GM12878 (cell line): ENCODE results near the gene S100B. TPM values are rescaled to one million over a fixed set of nuclear protein-coding genes. Genes with fewer than 3 reads are reported as not detected.

Experiments used
- ATAC-seq: fragments of 200-7000 bp; cut with Tn5 transposase; 3 replicates; pipeline ENCODE4 v1.9.1; 2020; ENCODE audit warnings: mild to moderate bottlenecking, moderate library complexity
- BruUV-seq: library from RNA; stranded (reverse); fragments of 400-500 nt; replicated peaks from 2 replicates; lab custom pipeline; 2021; lab: Mats Ljungman, UMichigan
- CTCF ChIA-PET: fragments of 300-600 bp; sonication (Branson Sonifier 250); formaldehyde crosslinking; extraction: SDS; loops from one replicate; lab custom pipeline; 2021; ENCODE audit warnings: inconsistent platforms; lab: Yijun Ruan, JAX
- POLR2A ChIA-PET: fragments of 350-600 bp; formaldehyde crosslinking; extraction: SDS; loops from one replicate; lab custom pipeline; 2021; ENCODE audit warnings: inconsistent platforms; lab: Charles Lee
- RAD21 ChIA-PET: fragments of 300-600 bp; sonication (Branson Sonifier 250); formaldehyde crosslinking; loops from one replicate; lab custom pipeline; 2023; ENCODE audit warnings: antibody characterized with exemption; ENCODE audit not compliant: unreplicated experiment; lab: Charles Lee
- SMC1A ChIA-PET: fragments of 300-600 bp; sonication (Branson Sonifier 250); formaldehyde crosslinking; loops from one replicate; lab custom pipeline; 2023; ENCODE audit not compliant: unreplicated experiment, uncharacterized antibody; lab: Charles Lee
- DNase-seq: peaks from one replicate; pipeline ENCODE4 v3.0.0-alpha.2; 2011; ENCODE audit warnings: low read depth, low spot score
- FAIRE-seq: peaks from 3 replicates; lab custom pipeline; 2011; peaks lifted over from hg19 to GRCh38; lab: Jason Lieb, UNC
- H2AFZ ChIP-seq: 2 replicates; pipeline ENCODE4 v1.6.0; 2011; ENCODE audit warnings: low read depth, low read length, control low read depth; ENCODE audit not compliant: control insufficient read depth
- H3K27ac ChIP-seq: 2 replicates; pipeline ENCODE4 v1.5.1; 2011; ENCODE audit warnings: control low read depth; ENCODE audit not compliant: control insufficient read depth, insufficient read depth
- H3K27me3 ChIP-seq, 2 experiments: replicated peaks in 1 of 2; 2 replicates each; pipeline versions ENCODE4 v1.6.0 to v1.6.1; 2011; ENCODE audit warnings: low read length in 1 of 2; ENCODE audit not compliant: control insufficient read depth in 2 of 2, insufficient read depth in 2 of 2
- H3K36me3 ChIP-seq, 2 experiments: 2 replicates each; pipeline ENCODE4 v1.5.1; 2011; ENCODE audit warnings: low read length in 1 of 2; ENCODE audit not compliant: control insufficient read depth in 2 of 2, insufficient read depth in 2 of 2
- H3K4me1 ChIP-seq: 2 replicates; pipeline ENCODE4 v1.6.1; 2011; ENCODE audit warnings: mild to moderate bottlenecking, low read length, moderate library complexity, mixed read lengths; ENCODE audit not compliant: control insufficient read depth, insufficient read depth
- H3K4me2 ChIP-seq: 2 replicates; pipeline ENCODE4 v1.6.0; 2011; ENCODE audit warnings: control low read depth; ENCODE audit not compliant: control insufficient read depth, insufficient read depth
- H3K4me3 ChIP-seq: fragments of 200-600 bp; sonication (generic); 2 replicates; pipeline ENCODE4 v1.5.1; 2016
- H3K79me2 ChIP-seq: 2 replicates; pipeline ENCODE4 v1.6.0; 2011; ENCODE audit warnings: low read length; ENCODE audit not compliant: control insufficient read depth, insufficient read depth
- H3K9ac ChIP-seq: 2 replicates; pipeline ENCODE4 v1.8.0; 2011; ENCODE audit warnings: low read length, control low read depth, mixed read lengths; ENCODE audit not compliant: control insufficient read depth, insufficient read depth
- H3K9me3 ChIP-seq: replicated peaks from 3 replicates; pipeline ENCODE4 v1.5.1; 2011; ENCODE audit warnings: mild to moderate bottlenecking, low read length; ENCODE audit not compliant: control insufficient read depth, insufficient read depth
- H4K20me1 ChIP-seq: 2 replicates; pipeline ENCODE4 v1.6.0; 2011; ENCODE audit not compliant: control insufficient read depth, insufficient read depth
- DPF2 ChIP-seq: fragments of 450-650 bp; IDR thresholded peaks from 2 replicates; pipeline ENCODE4 v1.6.1; 2017; ENCODE audit warnings: mild to moderate bottlenecking
- NKRF ChIP-seq: fragments of 450-650 bp; conservative IDR thresholded peaks from 2 replicates; pipeline ENCODE4 v1.6.1; 2017; ENCODE audit warnings: mild to moderate bottlenecking, moderate library complexity
- PKNOX1 ChIP-seq: fragments of 450-650 bp; IDR thresholded peaks from 2 replicates; pipeline ENCODE4 v1.6.1; 2016; ENCODE audit warnings: mild to moderate bottlenecking
- SREBF2 ChIP-seq: IDR thresholded peaks from 2 replicates; pipeline ENCODE4 v1.6.1; 2012; ENCODE audit warnings: mild to moderate bottlenecking, low read length
- WGBS: methylation state at CpG from one replicate; pipeline ENCODE4 v1.1.6; 2016; ENCODE audit warnings: low lambda C conversion rate; ENCODE audit not compliant: insufficient replicate concordance, insufficient coverage; ENCODE audit errors: missing lambda C conversion rate; 5-methylcytosine and 5-hydroxymethylcytosine counted together
- in situ Hi-C: fragments of 300-500 bp; cut with MboI; formaldehyde crosslinking; loops from 9 replicates; pipeline ENCODE4 v1.14.3; 2018; ENCODE audit warnings: mixed read lengths
- intact Hi-C: fragments of 100-400 bp; cut with micrococcal nuclease; formaldehyde crosslinking; loops from one replicate; pipeline ENCODE4 v1.14.2; 2022; ENCODE audit not compliant: unreplicated experiment
- polyA plus RNA-seq, 11 experiments: library from polyadenylated mRNA; depleted of rRNA in 4 of 11; unstranded in 6 of 11; stranded (reverse) in 5 of 11; fragments of >200 nt; fragmentation: Nextera tagmentation in 4 of 11; fragmentation: Illumina TruSeq in 1 of 11; extraction: Ambion mirVana in 4 of 11; extraction: Trizol in 1 of 11; gene quantifications; 1 replicate in 1 of 11; 2 replicates in 10 of 11; pipeline versions ENCODE4 v1.2.1 to v1.2.3, GENCODE V29; 2011 to 2016; ENCODE audit warnings: inconsistent platforms in 2 of 11, missing spikeins in 2 of 11, low read depth in 1 of 11
- total RNA-seq, 4 experiments: library from RNA; depleted of rRNA in 3 of 4; stranded (reverse); fragments of >200 nt in 3 of 4; fragmentation: Illumina TruSeq in 1 of 4; extraction: Trizol in 1 of 4; gene quantifications; 2 replicates each; pipeline versions ENCODE4 v1.2.1 to v1.2.3, GENCODE V29; 2013 to 2021
- TF ChIP-seq, protein P1 (sequence below): IDR thresholded peaks from 2 replicates; pipeline ENCODE4 v1.6.1; 2011; ENCODE audit warnings: borderline replicate concordance, low read depth, mild to moderate bottlenecking, moderate library complexity, mixed read lengths, low read length; ENCODE audit not compliant: insufficient read depth; ENCODE audit errors: extremely low read length
- TF ChIP-seq, protein P2 (sequence below): IDR thresholded peaks from 2 replicates; pipeline ENCODE4 v1.6.1; 2011; ENCODE audit warnings: low read depth, low read length, improper control_type of control experiment, borderline replicate concordance

S100B gene
- total and polyA plus RNA-seq, 10 of the 15 experiments (the other 5 are each of a cell fraction or from before 2014, with no cell fraction given): 0.11 to 0.22 TPM; not detected in 8

- ATAC-seq: no peak
- H3K9me3 ChIP-seq: no peaks in the 10 kb centered on the region
- H3K79me2 ChIP-seq: no peaks in the 10 kb centered on the region
- H3K4me2 ChIP-seq: no peak overlapping the region
- H3K9ac ChIP-seq: no peak overlapping the region
- no peak overlapping the region for H3K27ac ChIP-seq
- RAD21 ChIA-PET: no interaction called here
- CTCF ChIA-PET: no interaction called here
- BruUV-seq: no TSS peak
- H3K4me1 ChIP-seq: no peaks in the 10 kb centered on the region
- H3K4me3 ChIP-seq: no peak overlapping the region
- H3K27me3 ChIP-seq: no peaks in the 10 kb centered on the region
- SMC1A ChIA-PET: interaction anchor here (0.7 to 1.5 kb wide), 4 partner anchors 13 to 503 kb away, joined by 3 to 4 read pairs (median 4); no protein-coding TSS in a partner anchor
- H4K20me1 ChIP-seq: no peaks in the 10 kb centered on the region
- 95% methylated on average over 9 of the region's 9 CpGs for WGBS
- POLR2A ChIA-PET: interaction anchor here (0.6 kb wide), 1 partner anchor 10 kb away, joined by 5 read pairs; no protein-coding TSS in a partner anchor
- no peak for FAIRE-seq
- no peak for TF ChIP-seq NKRF
- TF ChIP-seq, protein P1, sequence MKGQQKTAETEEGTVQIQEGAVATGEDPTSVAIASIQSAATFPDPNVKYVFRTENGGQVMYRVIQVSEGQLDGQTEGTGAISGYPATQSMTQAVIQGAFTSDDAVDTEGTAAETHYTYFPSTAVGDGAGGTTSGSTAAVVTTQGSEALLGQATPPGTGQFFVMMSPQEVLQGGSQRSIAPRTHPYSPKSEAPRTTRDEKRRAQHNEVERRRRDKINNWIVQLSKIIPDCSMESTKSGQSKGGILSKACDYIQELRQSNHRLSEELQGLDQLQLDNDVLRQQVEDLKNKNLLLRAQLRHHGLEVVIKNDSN: no peak
- no peak for TF ChIP-seq DPF2
- TF ChIP-seq PKNOX1: no peak
- TF ChIP-seq, protein P2, sequence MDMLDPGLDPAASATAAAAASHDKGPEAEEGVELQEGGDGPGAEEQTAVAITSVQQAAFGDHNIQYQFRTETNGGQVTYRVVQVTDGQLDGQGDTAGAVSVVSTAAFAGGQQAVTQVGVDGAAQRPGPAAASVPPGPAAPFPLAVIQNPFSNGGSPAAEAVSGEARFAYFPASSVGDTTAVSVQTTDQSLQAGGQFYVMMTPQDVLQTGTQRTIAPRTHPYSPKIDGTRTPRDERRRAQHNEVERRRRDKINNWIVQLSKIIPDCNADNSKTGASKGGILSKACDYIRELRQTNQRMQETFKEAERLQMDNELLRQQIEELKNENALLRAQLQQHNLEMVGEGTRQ: no peak
- TF ChIP-seq SREBF2: no peak
- in situ Hi-C loops: no loop called here
- no peak overlapping the region for H2AFZ ChIP-seq
- peaks cover 8 to 23% of the 10 kb centered on the region in 2 experiments for H3K36me3 ChIP-seq
- no peak for DNase-seq
- intact Hi-C loops: no loop called here
These were observed 41.8 kb upstream of the S100B start for GRCh38 chr21:46646541-46647154.
